Muscle of leg (tissue), 11 donors: ENCODE results near the gene EME2. TPM values are rescaled to one million over a fixed set of nuclear protein-coding genes. Genes with fewer than 3 reads are reported as not detected.

Experiments
- DNase-seq: peaks from one replicate; pipeline ENCODE4 v3.0.0; 2013
- H3K27ac ChIP-seq: one replicate; pipeline ENCODE4 v1.5.1; 2013; ENCODE audit warnings: mild to moderate bottlenecking, low read length, control low read depth
- H3K27me3 ChIP-seq: one replicate; pipeline ENCODE4 v1.6.1; 2013; ENCODE audit warnings: low read length; ENCODE audit not compliant: control insufficient read depth, insufficient read depth
- H3K36me3 ChIP-seq: one replicate; pipeline ENCODE4 v1.6.1; 2013; ENCODE audit warnings: low read length; ENCODE audit not compliant: control insufficient read depth, insufficient read depth
- H3K4me1 ChIP-seq: one replicate; pipeline ENCODE4 v1.6.1; 2013; ENCODE audit warnings: low read length; ENCODE audit not compliant: control insufficient read depth, insufficient read depth
- H3K4me3 ChIP-seq: one replicate; pipeline ENCODE4 v1.5.1; 2013; ENCODE audit warnings: low read length, control low read depth
- H3K9me3 ChIP-seq: replicated peaks from 2 replicates; pipeline ENCODE4 v1.6.1; 2013; ENCODE audit warnings: low read depth, low read length; ENCODE audit not compliant: control insufficient read depth
- whole genome bisulfite sequencing: methylation state at CpG from one replicate; pipeline ENCODE4 v1.1.5; 2013; ENCODE audit warnings: missing lambda C conversion rate; ENCODE audit not compliant: insufficient coverage; 5-methylcytosine and 5-hydroxymethylcytosine counted together
- polyA plus RNA-seq, 8 donors: library from polyadenylated mRNA; unstranded; fragments of 120-200 nt; gene quantifications; one replicate each; pipeline versions ENCODE4 v1.2.1 to v1.2.3, GENCODE V29; 2013; ENCODE audit warnings: inconsistent platforms in 1 of 8, low replicate concordance in 1 of 8; ENCODE audit not compliant: insufficient read length in 8 of 8, insufficient read depth in 1 of 8
- total RNA-seq: library from RNA; stranded (reverse); fragments of 120-200 nt; gene quantifications from one replicate; pipeline ENCODE4 v1.2.4, GENCODE V29; 2013

Gene EME2
- total and polyA plus RNA-seq, 9 donors = 4.0 to 9.7 (median 6.9) TPM

DNA sequence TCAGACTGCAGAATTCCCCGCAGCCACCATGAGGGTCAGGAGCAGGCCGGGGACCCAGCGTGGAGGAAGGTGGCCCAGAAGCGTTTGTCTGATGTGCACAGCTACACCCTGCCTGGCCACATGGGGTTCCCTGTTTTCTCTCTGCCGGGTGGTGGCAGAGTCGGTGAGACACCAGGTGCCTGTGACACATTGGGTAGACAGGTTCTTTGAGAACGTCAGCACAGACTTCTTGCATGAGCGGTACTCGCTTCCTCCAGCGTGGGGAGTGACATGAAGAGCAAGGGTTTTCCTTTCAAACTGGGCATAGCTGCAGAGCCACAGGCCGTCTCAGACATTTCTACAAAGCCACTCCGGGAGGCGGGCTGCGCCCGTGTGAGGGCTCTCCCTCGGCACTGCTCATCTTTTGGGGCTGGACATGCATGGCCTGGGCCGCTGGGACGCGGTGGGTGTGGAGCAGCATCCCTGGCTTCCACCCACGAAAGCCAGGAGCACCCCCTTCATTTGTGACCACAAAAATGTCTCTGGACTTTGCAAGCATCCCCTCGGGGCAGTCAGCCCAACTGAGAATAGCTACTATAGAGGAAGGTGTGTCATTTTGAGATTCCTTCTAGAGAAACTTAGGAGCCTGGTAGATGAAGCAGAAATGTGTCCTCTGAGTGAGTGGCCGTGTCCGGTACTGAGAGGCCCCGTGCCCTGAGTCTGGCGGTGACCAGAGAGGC lies 27.3 kb upstream of the EME2 start:
- no peaks in the 10 kb centered on the region for H3K9me3 ChIP-seq
- no peak overlapping the region for H3K4me3 ChIP-seq
- no peaks in the 10 kb centered on the region for H3K27me3 ChIP-seq
- DNase-seq = no peak
- H3K36me3 ChIP-seq = peaks cover 72% of the 10 kb centered on the region
- no peak overlapping the region for H3K27ac ChIP-seq
- no peaks in the 10 kb centered on the region for H3K4me1 ChIP-seq
- WGBS = 88% methylated on average over 24 of the region's 25 CpGs

DNA sequence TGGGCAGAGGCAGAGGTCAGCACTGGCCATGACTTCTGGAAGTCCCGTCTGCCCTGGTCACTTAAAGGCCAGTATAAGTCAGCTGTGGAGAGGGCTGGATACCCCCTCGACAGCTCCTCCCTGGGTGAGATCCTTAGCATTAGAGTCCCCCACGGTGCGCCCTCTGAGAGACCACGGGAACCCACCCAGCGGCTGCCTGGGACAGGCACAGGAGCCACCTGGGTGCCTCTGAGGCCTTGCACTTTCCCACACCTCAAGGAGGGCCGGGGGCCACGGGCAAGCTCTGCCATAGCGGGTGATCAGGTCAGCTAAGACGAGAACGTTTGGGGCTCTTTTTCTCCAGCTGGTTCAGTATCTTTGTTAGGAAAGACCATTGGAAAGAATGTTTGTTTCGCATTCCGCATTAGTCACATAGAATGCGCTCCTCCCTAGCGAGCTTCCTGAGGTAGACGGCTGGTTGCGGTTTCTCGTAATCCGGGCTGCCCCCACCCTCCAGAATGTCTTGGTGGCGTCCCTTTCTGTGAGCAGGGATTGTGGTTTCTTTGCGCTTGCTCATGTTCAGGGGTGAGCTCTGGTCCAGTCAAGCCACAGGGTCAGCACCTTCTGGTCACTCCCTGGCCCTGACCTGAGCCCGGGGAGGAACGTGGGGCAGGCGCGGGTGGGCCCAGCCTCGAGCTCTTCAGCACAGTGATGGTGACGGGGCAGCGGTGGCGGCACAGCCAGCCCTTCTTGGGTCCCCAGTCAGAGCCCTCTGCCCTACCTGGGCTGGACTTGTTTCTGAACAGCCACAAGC lies 26.5 kb upstream of the EME2 start:
- Histone ChIP-seq H3K4me1 (no peaks in the 10 kb centered on the region), H3K27ac (no peak overlapping the region), H3K27me3 (no peaks in the 10 kb centered on the region), H3K9me3 (no peaks in the 10 kb centered on the region), H3K36me3 (peaks cover 69% of the 10 kb centered on the region), H3K4me3 (no peak overlapping the region)
- DNase-seq = no peak
- WGBS = 89% methylated on average over 23 of the region's 29 CpGs

DNA sequence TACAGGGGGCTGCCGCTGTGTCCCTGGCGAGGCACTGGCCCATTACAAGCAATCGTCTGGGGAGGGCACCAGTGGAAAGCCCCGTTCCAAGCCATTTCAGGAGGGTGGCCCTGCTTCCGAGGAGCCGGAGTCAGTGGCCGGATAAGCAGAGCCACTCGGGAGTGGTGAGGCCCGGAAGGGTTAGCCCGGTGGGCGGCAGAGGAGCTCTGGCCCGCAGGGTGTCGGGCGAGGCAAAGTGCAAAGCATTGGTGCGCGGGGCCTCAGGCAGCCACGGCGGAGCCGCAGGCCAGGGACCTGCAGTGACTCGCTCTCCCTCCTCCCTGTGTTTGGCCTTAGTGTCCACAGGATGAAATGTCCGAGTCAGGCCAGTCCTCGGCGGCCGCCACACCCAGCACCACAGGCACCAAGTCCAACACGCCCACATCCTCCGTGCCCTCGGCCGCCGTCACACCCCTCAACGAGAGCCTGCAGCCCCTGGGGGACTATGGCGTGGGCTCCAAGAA lies 25.9 kb upstream of the EME2 start:
- WGBS = 89% methylated on average over 24 of the region's 31 CpGs
- Histone ChIP-seq H3K4me1 (no peaks in the 10 kb centered on the region), H3K27ac (no peak overlapping the region), H3K9me3 (no peaks in the 10 kb centered on the region), H3K27me3 (no peaks in the 10 kb centered on the region), H3K36me3 (peaks cover 70% of the 10 kb centered on the region), H3K4me3 (no peak overlapping the region)
- DNase-seq = no peak

DNA sequence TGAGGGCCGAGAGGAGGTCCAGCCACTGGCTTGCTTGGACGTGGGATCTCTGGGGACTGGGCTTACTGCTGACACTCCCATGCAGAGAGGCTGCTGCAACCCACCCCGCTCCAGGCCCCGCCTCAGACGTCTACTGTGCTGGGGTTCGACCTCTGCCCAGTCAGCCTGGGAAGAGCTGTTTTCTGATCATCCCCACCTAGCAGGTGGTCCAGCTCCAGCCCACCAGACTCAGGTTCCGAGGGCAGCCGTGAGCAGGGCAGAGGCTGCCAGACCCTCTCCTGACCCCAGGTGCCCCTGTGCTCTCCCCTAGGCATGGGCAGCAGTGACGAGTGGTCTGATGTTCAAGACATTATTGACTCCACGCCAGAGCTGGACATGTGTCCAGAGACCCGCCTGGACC lies 24.7 kb upstream of the EME2 start:
- no peak overlapping the region for H3K4me3 ChIP-seq
- no peak for DNase-seq
- no peaks in the 10 kb centered on the region for H3K4me1 ChIP-seq
- H3K36me3 ChIP-seq = peaks cover 82% of the 10 kb centered on the region
- no peaks in the 10 kb centered on the region for H3K27me3 ChIP-seq
- H3K9me3 ChIP-seq = no peaks in the 10 kb centered on the region
- H3K27ac ChIP-seq = no peak overlapping the region
- WGBS = 81% methylated on average over 11 of the region's 11 CpGs

DNA sequence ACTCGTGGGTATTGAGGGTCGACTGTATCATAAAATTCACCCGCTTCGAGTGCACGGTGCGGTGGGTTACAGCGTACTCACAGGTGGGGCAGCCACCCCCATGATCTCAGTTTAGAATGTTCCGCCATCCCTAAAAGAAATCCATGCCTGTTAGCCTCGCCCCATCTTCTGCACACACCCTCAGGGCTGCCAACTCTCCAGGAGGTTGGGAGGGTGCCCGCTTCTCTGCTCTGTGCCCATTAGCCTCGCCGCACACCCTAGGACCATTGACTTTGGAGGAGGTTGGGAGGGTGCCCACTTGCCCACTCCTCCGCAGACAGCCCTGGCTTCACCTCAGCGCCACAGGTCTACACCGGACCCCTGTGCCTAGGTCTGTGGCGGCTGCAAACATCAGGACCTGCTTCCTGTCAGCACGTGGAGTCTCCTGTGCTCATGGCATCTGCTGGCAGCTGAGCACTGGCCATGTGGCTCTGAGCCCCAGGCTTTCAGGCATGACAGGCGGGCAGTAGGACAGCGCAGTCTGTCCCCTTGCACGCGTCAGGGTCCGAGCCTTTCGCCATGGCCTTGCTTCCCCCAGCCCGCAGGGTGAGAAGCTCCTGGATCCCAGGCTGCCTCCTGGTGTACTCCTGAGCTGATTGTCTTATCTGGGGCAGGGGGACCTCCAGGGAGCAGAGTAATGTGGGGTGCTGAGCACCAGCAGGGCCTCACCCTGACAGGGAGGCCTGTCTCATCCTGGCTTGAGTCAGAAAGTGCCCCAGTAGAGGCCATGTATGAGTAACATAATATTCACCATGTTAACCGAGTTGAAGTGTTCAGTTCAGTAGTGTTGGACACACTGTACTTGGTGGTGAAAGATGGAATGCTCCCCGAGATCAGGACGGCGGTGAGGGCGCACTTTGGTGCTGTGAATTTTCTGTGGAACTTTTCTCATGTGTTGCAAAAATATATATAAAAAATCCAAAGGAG lies 23.2 kb upstream of the EME2 start:
- peaks cover 77% of the 10 kb centered on the region for H3K36me3 ChIP-seq
- 96% methylated on average over 19 of the region's 29 CpGs for WGBS

DNA sequence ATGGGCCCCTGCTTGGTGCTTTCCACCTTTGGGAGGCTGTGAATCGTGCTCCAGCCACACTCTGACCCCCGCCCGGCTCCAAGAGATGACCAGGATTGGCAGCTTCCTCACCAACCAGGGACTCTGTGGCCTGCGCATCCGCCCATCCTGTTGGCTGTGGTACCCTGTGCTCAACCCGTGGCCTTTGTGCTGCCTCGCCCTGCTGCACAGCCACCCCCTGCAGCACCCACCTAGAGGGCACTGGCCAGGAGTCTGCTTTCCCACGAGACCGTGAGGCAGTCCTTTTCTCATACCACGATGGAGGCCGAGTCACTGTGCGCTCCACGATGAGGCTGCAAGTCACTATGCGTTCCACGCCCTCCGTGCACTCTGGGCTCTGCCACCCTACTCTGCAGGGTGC lies 20.7 kb upstream of the EME2 start:
- Histone ChIP-seq H3K27me3 (no peaks in the 10 kb centered on the region), H3K9me3 (no peaks in the 10 kb centered on the region), H3K4me3 (no peak overlapping the region), H3K36me3 (peaks cover 70% of the 10 kb centered on the region), H3K4me1 (no peaks in the 10 kb centered on the region), H3K27ac (no peak overlapping the region)
- DNase-seq = no peak
- 93% methylated on average over 16 of the region's 16 CpGs for WGBS

More for the DNA sequence above, 23.2 kb upstream of the EME2 start:
- DNase-seq = no peak
- no peak overlapping the region for H3K27ac ChIP-seq
- no peaks in the 10 kb centered on the region for H3K27me3 ChIP-seq
- no peaks in the 10 kb centered on the region for H3K9me3 ChIP-seq
- no peaks in the 10 kb centered on the region for H3K4me1 ChIP-seq
- no peak overlapping the region for H3K4me3 ChIP-seq

DNA sequence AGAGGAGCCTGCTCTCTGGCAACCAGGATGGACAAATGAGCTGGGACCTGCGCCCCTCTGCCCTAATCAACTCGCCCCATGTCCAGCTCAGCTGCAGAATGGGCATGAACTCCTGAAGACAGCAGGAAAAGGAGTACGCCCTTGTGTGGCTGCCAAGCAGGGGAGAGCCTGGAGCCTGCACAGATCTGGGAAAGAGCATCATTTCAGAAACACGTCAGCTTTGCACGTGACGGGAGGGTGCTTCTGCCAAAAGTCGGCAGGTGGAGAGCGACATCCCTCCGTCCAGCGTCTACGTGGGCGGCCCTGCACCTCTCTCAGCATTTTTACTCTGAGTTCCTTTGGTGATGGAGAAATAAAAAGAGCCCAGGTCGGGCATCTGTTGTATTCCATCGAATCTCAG lies 19.8 kb upstream of the EME2 start:
- DNase-seq = no peak
- no peaks in the 10 kb centered on the region for H3K9me3 ChIP-seq
- no peaks in the 10 kb centered on the region for H3K27me3 ChIP-seq
- no peaks in the 10 kb centered on the region for H3K4me1 ChIP-seq
- H3K4me3 ChIP-seq = no peak overlapping the region
- H3K36me3 ChIP-seq = peaks cover 66% of the 10 kb centered on the region
- H3K27ac ChIP-seq = no peak overlapping the region
- 82% methylated on average over 6 of the region's 14 CpGs for WGBS

DNA sequence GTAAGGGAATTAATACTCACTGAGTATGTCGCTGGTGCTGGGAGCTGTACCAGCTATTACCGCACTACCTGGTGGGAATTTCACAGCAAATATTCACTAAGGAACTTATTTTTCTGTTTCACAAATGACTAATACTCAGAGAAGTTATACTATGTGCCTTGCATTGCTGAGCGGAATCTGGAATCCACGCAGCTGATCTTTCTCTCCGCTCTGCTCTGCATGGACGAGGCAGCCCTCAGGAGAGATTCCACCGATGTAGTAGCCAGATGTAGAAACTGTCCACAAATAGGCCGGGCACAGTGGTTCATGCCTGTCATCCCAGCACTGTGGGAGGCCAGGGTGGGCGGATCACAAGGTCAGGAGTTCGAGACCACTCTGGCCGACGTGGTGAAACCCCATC lies 18.4 kb upstream of the EME2 start:
- Histone ChIP-seq H3K27ac (no peak overlapping the region), H3K9me3 (no peaks in the 10 kb centered on the region), H3K4me1 (no peaks in the 10 kb centered on the region), H3K4me3 (no peak overlapping the region), H3K27me3 (no peaks in the 10 kb centered on the region), H3K36me3 (peaks cover 65% of the 10 kb centered on the region)
- DNase-seq = no peak
- WGBS = 94% methylated on average over 11 of the region's 12 CpGs

DNA sequence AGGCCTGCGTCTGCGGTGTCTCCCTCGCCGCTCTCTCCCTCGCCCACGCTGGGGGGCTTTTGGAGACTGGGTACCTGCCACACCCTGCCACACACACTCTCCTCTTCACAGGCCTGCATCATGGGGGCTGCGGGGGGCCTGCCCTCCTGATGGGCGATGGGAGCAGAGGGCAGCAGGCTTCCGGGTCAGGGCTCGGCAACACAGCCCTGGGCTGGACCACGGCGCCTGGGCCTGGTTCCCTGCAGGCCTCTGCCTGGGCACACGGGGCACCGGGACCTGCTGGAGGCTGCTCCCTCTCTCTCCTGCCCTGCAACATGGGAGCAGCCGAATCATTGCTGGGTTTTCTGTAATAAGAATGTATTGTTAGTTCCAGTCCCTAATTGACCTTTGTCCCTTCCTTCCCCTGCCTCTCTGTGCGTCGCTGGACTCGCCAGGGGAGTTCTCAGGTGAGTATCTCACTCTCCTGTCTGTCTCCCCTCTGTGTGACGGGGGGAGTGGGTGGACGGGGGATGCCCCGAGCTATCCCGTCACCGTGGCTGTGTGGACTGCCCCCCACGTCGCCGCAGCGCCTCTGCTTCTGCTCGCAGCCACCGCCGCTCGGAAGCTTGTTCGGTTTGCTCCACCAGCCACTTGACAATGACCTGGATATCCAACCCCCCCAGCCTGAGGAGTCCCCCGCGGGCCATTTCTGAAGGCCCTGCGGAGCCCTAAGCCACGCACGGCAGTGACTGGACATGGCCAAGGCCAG lies 14.7 kb upstream of the EME2 start:
- Histone ChIP-seq H3K36me3 (peaks cover 68% of the 10 kb centered on the region), H3K27me3 (no peaks in the 10 kb centered on the region), H3K9me3 (no peaks in the 10 kb centered on the region), H3K27ac (no peak overlapping the region), H3K4me1 (no peaks in the 10 kb centered on the region), H3K4me3 (no peak overlapping the region)
- WGBS = 92% methylated on average over 29 of the region's 37 CpGs
- DNase-seq = no peak
